ENCODE measurements around the gene RNF145.

GRCh38 chr5:159224471-159224870 lies 15.1 kb upstream of the RNF145 start:
- no peak for TF ChIP-seq CTCF (IDR thresholded peaks at IDR 0.05)
- no peak for TF ChIP-seq POLR2AphosphoS5 (IDR thresholded peaks at IDR 0.05)

Data from prostate gland (tissue), 2 donors.